ENCODE data around the gene TRIM8.

The TRIM8 gene

GRCh38 chr10:102705531-102705930 is 61.3 kb downstream of the TRIM8 start:
- no peak for DNase-seq

Data from retina (tissue), 1 donor.